K562 (cell line): Measurements from ENCODE around the gene NPEPL1. TPM values are rescaled to one million over a fixed set of nuclear protein-coding genes. Genes with fewer than 3 reads are reported as not detected.

Experiments used
- ATAC-seq: fragments of 200-7000 bp; cut with Tn5 transposase; 3 replicates; pipeline ENCODE4 v1.9.1; 2020; ENCODE audit warnings: moderate library complexity
- BruUV-seq: library from RNA; stranded (reverse); fragments of 400-500 nt; replicated peaks from 2 replicates; lab custom pipeline; 2021; lab: Mats Ljungman, UMichigan
- CTCF ChIA-PET: fragments of 300-600 bp; formaldehyde crosslinking; extraction: SDS; loops from one replicate; lab custom pipeline; 2021; ENCODE audit warnings: low intra/inter-chr PET ratio; lab: Yijun Ruan, JAX
- POLR2A ChIA-PET: fragments of 300-600, 350-650 bp; sonication (Branson Sonifier 250); formaldehyde crosslinking; extraction: SDS; loops from one replicate; lab custom pipeline; 2021; ENCODE audit warnings: antibody characterized with exemption, inconsistent platforms; lab: Yijun Ruan, JAX
- DNase-seq, 4 experiments: peaks; one replicate each; pipeline versions ENCODE4 v3.0.0 to v3.0.0-alpha.2; 2011 to 2018; ENCODE audit warnings: low spot score in 3 of 4, mixed read lengths in 3 of 4; ENCODE audit errors: extremely low read depth in 1 of 4
- FAIRE-seq: peaks from 2 replicates; lab custom pipeline; 2011; peaks lifted over from hg19 to GRCh38; lab: Jason Lieb, UNC
- H2AFZ ChIP-seq: 2 replicates; pipeline ENCODE4 v1.6.0; 2011; ENCODE audit warnings: low read depth, low read length, control low read depth, inconsistent platforms
- H3K27ac ChIP-seq: fragments of 200-600 bp; 3 replicates; pipeline ENCODE4 v1.8.0; 2011; ENCODE audit warnings: low read depth, mild to moderate bottlenecking, control low read depth, inconsistent platforms, low read length, moderate library complexity, mixed read lengths; ENCODE audit errors: extremely low read depth
- H3K27me3 ChIP-seq, 2 experiments: fragments of 300-600 bp in 1 of 2; 2 replicates in 1 of 2; 3 replicates in 1 of 2; pipeline versions ENCODE4 v1.6.0 to v1.8.0; 2011; ENCODE audit warnings: inconsistent platforms in 2 of 2, low read length in 2 of 2, mild to moderate bottlenecking in 1 of 2, mixed read lengths in 1 of 2, moderate library complexity in 1 of 2; ENCODE audit not compliant: control insufficient read depth in 2 of 2, insufficient read depth in 2 of 2
- H3K36me3 ChIP-seq: fragments of 300-600 bp; 3 replicates; pipeline ENCODE4 v1.8.0; 2011; ENCODE audit warnings: mild to moderate bottlenecking, low read length, inconsistent platforms; ENCODE audit not compliant: control insufficient read depth, insufficient read depth
- H3K4me1 ChIP-seq, 2 experiments: fragments of 200-600 bp in 1 of 2; replicated peaks in 1 of 2; 2 replicates in 1 of 2; 3 replicates in 1 of 2; pipeline versions ENCODE4 v1.5.1 to v1.8.0; 2011; ENCODE audit warnings: inconsistent platforms in 2 of 2, low read length in 2 of 2, mild to moderate bottlenecking in 1 of 2, mixed read lengths in 1 of 2, moderate library complexity in 1 of 2; ENCODE audit not compliant: control insufficient read depth in 2 of 2, insufficient read depth in 2 of 2
- H3K4me2 ChIP-seq: 2 replicates; pipeline ENCODE4 v1.6.1; 2011; ENCODE audit warnings: low read length, control low read depth, inconsistent platforms, mixed read lengths; ENCODE audit not compliant: insufficient read depth
- H3K4me3 ChIP-seq: fragments of 200-600 bp; sonication (generic), shearing (Covaris generic); 2 replicates; pipeline ENCODE4 v1.5.1; 2016; ENCODE audit warnings: control low read depth, inconsistent platforms
- H3K79me2 ChIP-seq: fragments of 200-600 bp; 3 replicates; pipeline ENCODE4 v1.8.0; 2011; ENCODE audit warnings: low read length, inconsistent platforms; ENCODE audit not compliant: control insufficient read depth, insufficient read depth
- H3K9ac ChIP-seq, 2 experiments: 2 replicates each; pipeline versions ENCODE4 v1.6.0 to v1.6.1; 2011; ENCODE audit warnings: low read depth in 2 of 2, low read length in 2 of 2, control low read depth in 1 of 2, inconsistent platforms in 1 of 2, mild to moderate bottlenecking in 1 of 2, mixed read lengths in 1 of 2; ENCODE audit not compliant: insufficient read depth in 1 of 2
- H3K9me1 ChIP-seq: one replicate; pipeline ENCODE4 v1.6.0; 2011; ENCODE audit warnings: inconsistent platforms, mild to moderate bottlenecking, low read length, moderate library complexity; ENCODE audit not compliant: control insufficient read depth, insufficient read depth
- H3K9me3 ChIP-seq: replicated peaks from 2 replicates; pipeline ENCODE4 v1.5.1; 2011; ENCODE audit warnings: low read depth, low read length, inconsistent platforms; ENCODE audit not compliant: control insufficient read depth, insufficient read depth
- H4K20me1 ChIP-seq: replicated peaks from 2 replicates; pipeline ENCODE4 v1.6.1; 2011; ENCODE audit warnings: low read length, inconsistent platforms, mixed read lengths; ENCODE audit not compliant: control insufficient read depth, insufficient read depth
- BRD9 ChIP-seq: fragments of 450-650 bp; IDR thresholded peaks from 2 replicates; pipeline ENCODE4 v1.6.1; 2018; ENCODE audit warnings: low read depth; ENCODE audit not compliant: partially characterized antibody
- CXXC5 ChIP-seq: fragments of 250-450 bp; sonication (Bioruptor Pico); IDR thresholded peaks from 2 replicates; pipeline ENCODE4 v1.8.0; 2022; ENCODE audit warnings: inconsistent platforms, mild to moderate bottlenecking, moderate library complexity
- EZH2 ChIP-seq: IDR thresholded peaks from 2 replicates; pipeline ENCODE4 v1.6.1; 2012; ENCODE audit warnings: low read depth, mild to moderate bottlenecking, inconsistent platforms, low read length, borderline replicate concordance
- FIP1L1 ChIP-seq: fragments of 200-400 bp; formaldehyde crosslinking; IDR thresholded peaks from 2 replicates; pipeline ENCODE4 v1.6.1; 2018; ENCODE audit warnings: mild to moderate bottlenecking, low read depth, low read length; ENCODE audit not compliant: poor library complexity, severe bottlenecking
- FOXK1 ChIP-seq: sonication (generic); formaldehyde crosslinking; IDR thresholded peaks from 2 replicates; pipeline ENCODE4 v1.8.0; 2022; ENCODE audit warnings: missing genetic modification reagents, mild to moderate bottlenecking, borderline replicate concordance
- HNRNPUL1 ChIP-seq: fragments of 200-400 bp; formaldehyde crosslinking; IDR thresholded peaks from 2 replicates; pipeline ENCODE4 v1.6.1; 2017; ENCODE audit warnings: low read length
- RBM17 ChIP-seq: fragments of 200-400 bp; formaldehyde crosslinking; IDR thresholded peaks from 2 replicates; pipeline ENCODE4 v1.6.1; 2017; ENCODE audit warnings: low read depth, mild to moderate bottlenecking, low read length, borderline replicate concordance
- SIRT6 ChIP-seq: IDR thresholded peaks from one replicate; pipeline ENCODE4 v1.6.1; 2012; ENCODE audit warnings: low read depth, mild to moderate bottlenecking, control low read depth, inconsistent platforms, low read length, moderate library complexity
- XRCC4 ChIP-seq: IDR thresholded peaks from one replicate; pipeline ENCODE4 v1.6.1; 2011; ENCODE audit not compliant: insufficient read depth, insufficient read length; ENCODE audit errors: extremely low read depth
- ZNF12 ChIP-seq: sonication (generic); formaldehyde crosslinking; IDR thresholded peaks from 2 replicates; pipeline ENCODE4 v1.4.0; 2020; ENCODE audit warnings: mild to moderate bottlenecking, missing genetic modification reagents
- ZNF583 ChIP-seq: fragments of 250-450 bp; sonication (Bioruptor Pico); IDR thresholded peaks from 2 replicates; pipeline ENCODE4 v1.4.0; 2020
- WGBS: fragments of 100-300 bp; shearing (Covaris generic); methylation state at CpG from one replicate; pipeline ENCODE4 v1.1.6; 2016; ENCODE audit warnings: low coverage, mixed read lengths; ENCODE audit not compliant: insufficient coverage; ENCODE audit errors: missing lambda C conversion rate; 5-methylcytosine and 5-hydroxymethylcytosine counted together
- in situ Hi-C: fragments of 300-500 bp; cut with MboI; formaldehyde crosslinking; loops from 4 replicates; pipeline ENCODE4 v1.15.0; 2018; ENCODE audit warnings: inconsistent platforms, mixed read lengths
- intact Hi-C: fragments of 100-400 bp; cut with micrococcal nuclease; formaldehyde crosslinking; loops from 2 replicates; pipeline ENCODE4 v1.14.2; 2022
- polyA plus RNA-seq, 8 experiments: library from polyadenylated mRNA; depleted of rRNA in 4 of 8; stranded (reverse) in 5 of 8; unstranded in 3 of 8; fragments of >200 nt; fragmentation: Nextera tagmentation in 2 of 8; fragmentation: Illumina TruSeq in 1 of 8; extraction: Ambion mirVana in 2 of 8; extraction: Trizol in 1 of 8; gene quantifications; 2 replicates each; pipeline versions ENCODE4 v1.2.1 to v1.2.3, GENCODE V29; 2011 to 2014; ENCODE audit warnings: inconsistent platforms in 1 of 8, missing spikeins in 1 of 8
- total RNA-seq, 7 experiments: library from RNA; depleted of rRNA in 6 of 7; stranded (reverse); fragments of >200 nt in 6 of 7; fragmentation: Illumina TruSeq in 2 of 7; extraction: Trizol in 2 of 7; gene quantifications; 2 replicates each; pipeline versions ENCODE4 v1.2.1 to v1.2.3, GENCODE V29; 2011 to 2021; ENCODE audit warnings: low replicate concordance in 1 of 7
- TF ChIP-seq, protein P1 (sequence below): fragments of 250-450 bp; sonication (Bioruptor Pico); IDR thresholded peaks from 2 replicates; pipeline ENCODE4 v1.8.0; 2021; ENCODE audit warnings: moderate library complexity, mild to moderate bottlenecking, inconsistent platforms
- TF ChIP-seq, protein P2 (sequence below): fragments of 200-800 bp; sonication (Bioruptor generic); IDR thresholded peaks from 2 replicates; pipeline ENCODE4 v1.6.1; 2017; ENCODE audit warnings: missing genetic modification characterization, missing compliant biosample characterization
- TF ChIP-seq, protein P3 (sequence below): sonication (generic); formaldehyde crosslinking; IDR thresholded peaks from 2 replicates; pipeline ENCODE4 v1.8.0; 2022; ENCODE audit warnings: mild to moderate bottlenecking, missing genetic modification reagents
- TF ChIP-seq, protein P4 (sequence below), 3 experiments: fragments of 200-800 bp in 1 of 3; sonication (Bioruptor generic) in 1 of 3; sonication (generic) in 1 of 3; formaldehyde crosslinking in 1 of 3; IDR thresholded peaks; 2 replicates each; pipeline versions ENCODE4 v1.6.1 to v1.8.0; 2016 to 2022; ENCODE audit warnings: mild to moderate bottlenecking in 2 of 3, missing compliant biosample characterization in 2 of 3, missing genetic modification characterization in 2 of 3, missing genetic modification reagents in 1 of 3

Gene NPEPL1
- total and polyA plus RNA-seq, 9 of the 15 experiments (the other 6 are each of a cell fraction or from before 2014, with no cell fraction given), result 0.04 to 5.6 (median 0.94) TPM

DNA sequence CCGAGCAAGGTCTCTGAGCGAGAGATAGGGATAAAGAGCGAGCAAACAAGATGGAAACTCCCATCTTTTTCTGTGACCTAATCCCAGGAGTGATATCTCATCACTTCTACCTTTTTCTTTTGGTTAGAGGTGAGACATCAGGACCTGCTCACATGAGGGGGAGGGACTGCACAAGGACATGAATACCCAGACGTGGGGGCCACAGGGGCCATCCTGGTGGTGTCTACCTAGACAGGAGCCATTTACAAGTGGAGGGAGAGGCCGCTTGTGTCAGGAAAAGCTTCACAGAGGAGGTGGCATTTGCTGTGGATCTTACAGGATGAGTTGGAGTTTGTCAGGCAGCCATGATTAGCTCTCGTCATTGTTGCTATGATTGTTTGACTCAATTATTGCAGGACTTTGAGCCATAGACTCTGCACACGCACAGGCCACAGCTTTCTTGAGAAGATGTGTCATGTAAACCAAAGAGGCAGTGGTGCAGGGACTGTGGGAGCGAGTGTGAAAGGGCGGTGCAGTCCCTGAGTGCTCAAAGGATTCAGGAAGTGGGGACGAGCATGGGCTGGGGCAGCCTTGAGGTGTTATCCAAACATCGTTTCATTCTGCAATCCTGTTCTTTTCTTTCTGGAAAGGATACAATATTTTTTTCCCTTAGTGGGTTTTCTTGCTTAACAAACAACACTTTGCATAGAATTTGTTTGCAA, 7.7 kb downstream of the NPEPL1 start (continued):
- TF ChIP-seq, protein P1, sequence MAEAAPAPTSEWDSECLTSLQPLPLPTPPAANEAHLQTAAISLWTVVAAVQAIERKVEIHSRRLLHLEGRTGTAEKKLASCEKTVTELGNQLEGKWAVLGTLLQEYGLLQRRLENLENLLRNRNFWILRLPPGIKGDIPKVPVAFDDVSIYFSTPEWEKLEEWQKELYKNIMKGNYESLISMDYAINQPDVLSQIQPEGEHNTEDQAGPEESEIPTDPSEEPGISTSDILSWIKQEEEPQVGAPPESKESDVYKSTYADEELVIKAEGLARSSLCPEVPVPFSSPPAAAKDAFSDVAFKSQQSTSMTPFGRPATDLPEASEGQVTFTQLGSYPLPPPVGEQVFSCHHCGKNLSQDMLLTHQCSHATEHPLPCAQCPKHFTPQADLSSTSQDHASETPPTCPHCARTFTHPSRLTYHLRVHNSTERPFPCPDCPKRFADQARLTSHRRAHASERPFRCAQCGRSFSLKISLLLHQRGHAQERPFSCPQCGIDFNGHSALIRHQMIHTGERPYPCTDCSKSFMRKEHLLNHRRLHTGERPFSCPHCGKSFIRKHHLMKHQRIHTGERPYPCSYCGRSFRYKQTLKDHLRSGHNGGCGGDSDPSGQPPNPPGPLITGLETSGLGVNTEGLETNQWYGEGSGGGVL (CRISPR knock-in tag), result no peak
- TF ChIP-seq, protein P2, sequence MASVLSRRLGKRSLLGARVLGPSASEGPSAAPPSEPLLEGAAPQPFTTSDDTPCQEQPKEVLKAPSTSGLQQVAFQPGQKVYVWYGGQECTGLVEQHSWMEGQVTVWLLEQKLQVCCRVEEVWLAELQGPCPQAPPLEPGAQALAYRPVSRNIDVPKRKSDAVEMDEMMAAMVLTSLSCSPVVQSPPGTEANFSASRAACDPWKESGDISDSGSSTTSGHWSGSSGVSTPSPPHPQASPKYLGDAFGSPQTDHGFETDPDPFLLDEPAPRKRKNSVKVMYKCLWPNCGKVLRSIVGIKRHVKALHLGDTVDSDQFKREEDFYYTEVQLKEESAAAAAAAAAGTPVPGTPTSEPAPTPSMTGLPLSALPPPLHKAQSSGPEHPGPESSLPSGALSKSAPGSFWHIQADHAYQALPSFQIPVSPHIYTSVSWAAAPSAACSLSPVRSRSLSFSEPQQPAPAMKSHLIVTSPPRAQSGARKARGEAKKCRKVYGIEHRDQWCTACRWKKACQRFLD, result no peak

DNA sequence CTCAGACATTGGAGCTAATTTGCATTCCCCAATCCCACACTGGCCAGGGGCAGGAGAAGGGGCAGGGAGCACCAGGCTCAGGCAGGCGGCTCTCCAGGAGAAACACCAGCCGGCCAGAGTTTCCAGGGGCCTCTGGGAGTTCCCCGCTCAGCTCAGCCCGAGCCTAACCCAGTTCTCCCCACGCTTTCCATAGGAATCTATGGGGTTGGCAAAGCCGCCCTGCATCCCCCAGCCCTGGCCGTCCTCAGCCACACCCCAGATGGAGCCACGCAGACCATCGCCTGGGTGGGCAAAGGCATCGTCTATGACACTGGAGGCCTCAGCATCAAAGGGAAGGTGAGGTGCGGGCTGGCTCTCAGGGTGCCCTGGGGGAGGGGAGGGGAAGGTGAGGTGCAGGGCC, 8.2 kb downstream of the NPEPL1 start:
- H4K20me1 ChIP-seq, result no peaks in the 10 kb centered on the region
- peaks cover 3 to 27% of the 10 kb centered on the region in 2 experiments; a peak in 3 of 5 replicates for H3K4me1 ChIP-seq
- H3K9me3 ChIP-seq, result no peaks in the 10 kb centered on the region
- no peaks in the 10 kb centered on the region for H3K79me2 ChIP-seq
- in situ Hi-C loops, result no loop called here
- ChIA-PET POLR2A (interaction anchor here (0.5 to 1.5 kb wide), 4 partner anchors 12 to 242 kb away, joined by 3 to 4 read pairs (median 3); no protein-coding TSS in a partner anchor), CTCF (no interaction called here)
- DNase-seq, result no peak
- no peak overlapping the region for H3K4me3 ChIP-seq
- no peaks in the 10 kb centered on the region for H3K27me3 ChIP-seq
- peaks cover 5% of the 10 kb centered on the region for H3K9me1 ChIP-seq
- WGBS, result 73% methylated on average over 9 of the region's 11 CpGs
- no peak for ATAC-seq
- no peak for FAIRE-seq
- no peak overlapping the region for H2AFZ ChIP-seq
- BruUV-seq, result no TSS peak
- no peak overlapping the region for H3K4me2 ChIP-seq
- H3K9ac ChIP-seq, result no peak overlapping the region
- intact Hi-C loops, result no loop called here
- no peak overlapping the region for H3K27ac ChIP-seq
- no peaks in the 10 kb centered on the region; the same call in 2 of the 3 replicates for H3K36me3 ChIP-seq
- TF ChIP-seq RBM17, result no peak
- TF ChIP-seq, protein P3, sequence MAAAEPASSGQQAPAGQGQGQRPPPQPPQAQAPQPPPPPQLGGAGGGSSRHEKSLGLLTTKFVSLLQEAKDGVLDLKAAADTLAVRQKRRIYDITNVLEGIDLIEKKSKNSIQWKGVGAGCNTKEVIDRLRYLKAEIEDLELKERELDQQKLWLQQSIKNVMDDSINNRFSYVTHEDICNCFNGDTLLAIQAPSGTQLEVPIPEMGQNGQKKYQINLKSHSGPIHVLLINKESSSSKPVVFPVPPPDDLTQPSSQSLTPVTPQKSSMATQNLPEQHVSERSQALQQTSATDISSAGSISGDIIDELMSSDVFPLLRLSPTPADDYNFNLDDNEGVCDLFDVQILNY (CRISPR knock-in tag), result no peak
- no peak for TF ChIP-seq EZH2
- TF ChIP-seq, protein P4, sequence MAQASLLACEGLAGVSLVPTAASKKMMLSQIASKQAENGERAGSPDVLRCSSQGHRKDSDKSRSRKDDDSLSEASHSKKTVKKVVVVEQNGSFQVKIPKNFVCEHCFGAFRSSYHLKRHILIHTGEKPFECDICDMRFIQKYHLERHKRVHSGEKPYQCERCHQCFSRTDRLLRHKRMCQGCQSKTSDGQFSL (CRISPR knock-in tag; IDR thresholded peaks at IDR 0.05), result no peak
- TF ChIP-seq, protein P4 (tag; IDR thresholded peaks at IDR 0.05), result no peak
- TF ChIP-seq XRCC4, result no peak
- TF ChIP-seq HNRNPUL1, result no peak
- TF ChIP-seq SIRT6, result no peak
- no peak for TF ChIP-seq ZNF12 (CRISPR knock-in tag)
- TF ChIP-seq BRD9, result no peak
- no peak for TF ChIP-seq FIP1L1
- no peak for TF ChIP-seq ZNF583 (CRISPR knock-in tag)
- no peak for TF ChIP-seq CXXC5 (CRISPR knock-in tag)
- TF ChIP-seq FOXK1 (CRISPR knock-in tag), result no peak
